ENCODE measurements around the gene FGFR3.

GRCh38 chr4:1808396-1808795 is 15.3 kb downstream of the FGFR3 start:
- TF ChIP-seq CTCF (IDR thresholded peaks at IDR 0.05; ENCODE audit: low read length) (no peak), EZH2 (IDR thresholded peaks at IDR 0.05; ENCODE audit: borderline replicate concordance, low read length) (no peak)
